HL-60 (cell line): ENCODE measurements around the gene CD300LB.

ENCODE experiments used
- DNase-seq, 2 experiments: peaks; one replicate each; pipeline ENCODE4 v3.0.0-alpha.2; 2010 to 2020; ENCODE audit warnings: low read depth in 1 of 2, low spot score in 1 of 2
- H3K27ac ChIP-seq: fragments of 250-450 bp; sonication (Bioruptor Pico); replicated peaks from 2 replicates; pipeline ENCODE4 v1.5.1; 2020; ENCODE audit warnings: mild to moderate bottlenecking, moderate library complexity
- H3K27me3 ChIP-seq: fragments of 250-450 bp; sonication (Bioruptor Pico); 2 replicates; pipeline ENCODE4 v1.5.1; 2021; ENCODE audit warnings: mild to moderate bottlenecking, moderate library complexity; ENCODE audit not compliant: insufficient read depth, poor library complexity, severe bottlenecking
- H3K4me3 ChIP-seq: replicated peaks from 2 replicates; pipeline ENCODE4 v1.5.1; 2011; ENCODE audit warnings: mild to moderate bottlenecking, control low read depth, low read length; ENCODE audit not compliant: insufficient read depth
- GABPA ChIP-seq: IDR thresholded peaks from 2 replicates; pipeline ENCODE4 v1.6.1; 2012; ENCODE audit warnings: low read depth
- POLR2AphosphoS5 ChIP-seq: IDR thresholded peaks from 2 replicates; pipeline ENCODE4 v1.6.1; 2012; ENCODE audit warnings: low read depth
- SPI1 ChIP-seq: IDR thresholded peaks from 2 replicates; pipeline ENCODE4 v1.6.1; 2012; ENCODE audit warnings: low read depth, mild to moderate bottlenecking, borderline replicate concordance
- TF ChIP-seq, protein P1 (sequence below): IDR thresholded peaks from one replicate; pipeline ENCODE4 v1.5.1; 2011; ENCODE audit warnings: low read length, control low read depth, inconsistent platforms; ENCODE audit not compliant: insufficient read depth
- TF ChIP-seq, protein P2 (sequence below): IDR thresholded peaks from 2 replicates; pipeline ENCODE4 v1.6.1; 2012; ENCODE audit warnings: low read depth; ENCODE audit not compliant: insufficient replicate concordance

Gene CD300LB

GRCh38 chr17:74516561-74517328 lies 14.5 kb downstream of the CD300LB start:
- TF ChIP-seq SPI1 = no peak
- TF ChIP-seq, protein P1, sequence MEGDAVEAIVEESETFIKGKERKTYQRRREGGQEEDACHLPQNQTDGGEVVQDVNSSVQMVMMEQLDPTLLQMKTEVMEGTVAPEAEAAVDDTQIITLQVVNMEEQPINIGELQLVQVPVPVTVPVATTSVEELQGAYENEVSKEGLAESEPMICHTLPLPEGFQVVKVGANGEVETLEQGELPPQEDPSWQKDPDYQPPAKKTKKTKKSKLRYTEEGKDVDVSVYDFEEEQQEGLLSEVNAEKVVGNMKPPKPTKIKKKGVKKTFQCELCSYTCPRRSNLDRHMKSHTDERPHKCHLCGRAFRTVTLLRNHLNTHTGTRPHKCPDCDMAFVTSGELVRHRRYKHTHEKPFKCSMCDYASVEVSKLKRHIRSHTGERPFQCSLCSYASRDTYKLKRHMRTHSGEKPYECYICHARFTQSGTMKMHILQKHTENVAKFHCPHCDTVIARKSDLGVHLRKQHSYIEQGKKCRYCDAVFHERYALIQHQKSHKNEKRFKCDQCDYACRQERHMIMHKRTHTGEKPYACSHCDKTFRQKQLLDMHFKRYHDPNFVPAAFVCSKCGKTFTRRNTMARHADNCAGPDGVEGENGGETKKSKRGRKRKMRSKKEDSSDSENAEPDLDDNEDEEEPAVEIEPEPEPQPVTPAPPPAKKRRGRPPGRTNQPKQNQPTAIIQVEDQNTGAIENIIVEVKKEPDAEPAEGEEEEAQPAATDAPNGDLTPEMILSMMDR = no peak
- TF ChIP-seq POLR2AphosphoS5 = no peak
- TF ChIP-seq, protein P2, sequence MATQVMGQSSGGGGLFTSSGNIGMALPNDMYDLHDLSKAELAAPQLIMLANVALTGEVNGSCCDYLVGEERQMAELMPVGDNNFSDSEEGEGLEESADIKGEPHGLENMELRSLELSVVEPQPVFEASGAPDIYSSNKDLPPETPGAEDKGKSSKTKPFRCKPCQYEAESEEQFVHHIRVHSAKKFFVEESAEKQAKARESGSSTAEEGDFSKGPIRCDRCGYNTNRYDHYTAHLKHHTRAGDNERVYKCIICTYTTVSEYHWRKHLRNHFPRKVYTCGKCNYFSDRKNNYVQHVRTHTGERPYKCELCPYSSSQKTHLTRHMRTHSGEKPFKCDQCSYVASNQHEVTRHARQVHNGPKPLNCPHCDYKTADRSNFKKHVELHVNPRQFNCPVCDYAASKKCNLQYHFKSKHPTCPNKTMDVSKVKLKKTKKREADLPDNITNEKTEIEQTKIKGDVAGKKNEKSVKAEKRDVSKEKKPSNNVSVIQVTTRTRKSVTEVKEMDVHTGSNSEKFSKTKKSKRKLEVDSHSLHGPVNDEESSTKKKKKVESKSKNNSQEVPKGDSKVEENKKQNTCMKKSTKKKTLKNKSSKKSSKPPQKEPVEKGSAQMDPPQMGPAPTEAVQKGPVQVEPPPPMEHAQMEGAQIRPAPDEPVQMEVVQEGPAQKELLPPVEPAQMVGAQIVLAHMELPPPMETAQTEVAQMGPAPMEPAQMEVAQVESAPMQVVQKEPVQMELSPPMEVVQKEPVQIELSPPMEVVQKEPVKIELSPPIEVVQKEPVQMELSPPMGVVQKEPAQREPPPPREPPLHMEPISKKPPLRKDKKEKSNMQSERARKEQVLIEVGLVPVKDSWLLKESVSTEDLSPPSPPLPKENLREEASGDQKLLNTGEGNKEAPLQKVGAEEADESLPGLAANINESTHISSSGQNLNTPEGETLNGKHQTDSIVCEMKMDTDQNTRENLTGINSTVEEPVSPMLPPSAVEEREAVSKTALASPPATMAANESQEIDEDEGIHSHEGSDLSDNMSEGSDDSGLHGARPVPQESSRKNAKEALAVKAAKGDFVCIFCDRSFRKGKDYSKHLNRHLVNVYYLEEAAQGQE = no peak
- TF ChIP-seq GABPA = no peak
- Histone ChIP-seq H3K4me3 (no peak overlapping the region), H3K27ac (no peak overlapping the region), H3K27me3 (no peaks in the 10 kb centered on the region)
- DNase-seq = peak in 1 of 2 experiments; percentile 33

GRCh38 chr17:74515941-74516340 lies 15.3 kb downstream of the CD300LB start:
- no peak for DNase-seq
- no peaks in the 10 kb centered on the region for H3K27me3 ChIP-seq
- no peak for TF ChIP-seq SPI1
- no peak for TF ChIP-seq POLR2AphosphoS5
- no peak for TF ChIP-seq GABPA
- TF ChIP-seq, protein P1 = no peak
- TF ChIP-seq, protein P2 = no peak
- H3K4me3 ChIP-seq = no peak overlapping the region
- no peak overlapping the region for H3K27ac ChIP-seq

DNA sequence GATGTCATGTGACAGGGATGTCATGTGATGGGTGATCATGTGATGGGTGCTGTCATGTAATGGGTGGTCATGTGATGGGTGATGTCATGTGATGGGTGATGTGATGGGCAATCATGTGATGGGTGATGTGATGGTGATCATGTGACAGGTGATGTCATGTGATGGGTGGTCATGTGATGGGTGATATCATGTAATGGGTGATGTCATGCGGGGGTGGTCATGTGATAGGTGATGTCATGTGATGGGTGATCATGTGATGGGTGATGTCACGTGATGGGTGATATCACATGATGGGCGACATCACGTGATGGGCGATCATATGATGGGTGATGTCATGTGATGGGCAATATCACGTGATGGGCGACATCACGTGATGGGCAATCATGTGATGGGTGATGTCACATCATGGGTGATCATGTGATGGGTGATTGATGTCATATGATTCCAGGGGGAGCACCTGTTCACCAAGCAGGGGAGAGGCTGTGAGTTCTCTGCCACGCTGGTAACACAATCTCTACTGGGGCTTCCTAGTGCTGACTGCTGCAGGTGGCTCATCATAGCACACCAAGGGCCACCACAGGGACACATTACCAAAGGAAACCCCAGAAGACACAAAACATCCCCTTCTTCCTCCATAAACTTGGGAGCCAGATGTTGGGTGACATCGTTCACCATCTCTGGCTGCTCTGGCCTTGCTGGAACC lies 16.5 kb downstream of the CD300LB start:
- no peak overlapping the region for H3K27ac ChIP-seq
- no peak overlapping the region for H3K4me3 ChIP-seq
- DNase-seq = no peak
- TF ChIP-seq, protein P1 = no peak
- TF ChIP-seq GABPA = no peak
- no peak for TF ChIP-seq POLR2AphosphoS5
- TF ChIP-seq, protein P2 = no peak
- no peaks in the 10 kb centered on the region for H3K27me3 ChIP-seq
